GM21619 (cell line): ENCODE results near the gene PSMD12.
"Not testable (repeated sequence)": the region's sequence is repeated elsewhere in the genome, so short reads cannot be mapped to it uniquely, and the experiment has no call there.

Source experiments
- ATAC-seq: cut with Tn5 transposase; IDR thresholded peaks from one replicate; pipeline ENCODE4 v1.9.1; 2021; ENCODE audit not compliant: unreplicated experiment

Gene PSMD12

DNA sequence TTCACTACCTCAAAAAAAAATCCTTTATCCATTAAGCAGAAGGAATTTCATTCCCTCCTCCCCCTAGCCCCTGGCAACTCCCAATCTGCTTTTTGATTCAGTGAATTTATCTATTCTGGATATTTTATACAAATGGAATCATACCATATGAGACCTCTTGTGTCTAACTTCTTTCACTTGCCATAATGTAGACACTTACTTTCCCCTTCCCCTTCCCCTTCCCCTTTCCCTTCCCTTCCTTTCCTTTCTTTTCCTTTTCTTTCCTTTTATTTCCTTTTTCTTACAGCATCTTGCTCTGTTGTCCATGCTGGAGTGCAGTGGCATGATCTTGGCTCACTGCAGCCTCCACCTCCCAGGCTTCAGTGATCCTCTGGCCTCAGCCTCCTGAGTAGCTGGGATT, 50.5 kb downstream of the PSMD12 start:
- ATAC-seq, result no peak

DNA sequence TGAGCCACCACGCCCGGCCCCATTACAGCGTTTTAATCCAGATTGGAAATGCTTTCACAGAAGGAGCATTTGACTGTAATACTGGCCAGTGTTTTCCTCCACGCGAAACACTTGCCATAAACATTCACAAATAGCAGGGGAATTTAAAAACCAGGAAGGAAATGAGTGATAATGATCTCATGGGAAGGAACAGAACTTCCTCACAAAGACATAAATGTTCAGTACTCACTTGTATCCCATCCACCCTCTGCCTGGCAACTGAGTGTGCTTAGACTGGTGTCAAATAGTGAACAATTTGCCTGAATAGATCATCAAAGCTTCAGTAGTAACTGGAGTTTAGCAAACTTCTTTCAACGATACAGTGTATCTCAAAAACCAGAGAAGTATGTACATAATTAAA, 54.1 kb downstream of the PSMD12 start:
- no peak for ATAC-seq

DNA sequence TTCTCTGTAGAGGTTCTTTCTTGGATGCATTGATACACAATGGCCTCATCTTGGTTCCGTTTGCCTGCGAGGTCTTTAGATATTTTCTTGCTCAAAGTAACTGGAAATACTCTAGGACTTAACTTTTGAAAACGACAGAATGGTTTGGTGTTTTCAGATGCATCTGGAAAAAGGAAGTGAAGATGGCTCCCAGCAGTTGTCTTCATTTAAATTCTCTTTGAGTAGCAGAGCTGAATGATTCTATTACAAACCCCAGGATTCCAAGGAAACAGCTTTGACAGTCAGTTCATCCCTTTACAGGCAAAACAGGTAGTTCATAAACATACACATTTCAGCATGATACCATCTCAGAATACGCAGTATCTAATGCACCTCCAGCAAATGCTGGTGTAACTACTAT, 54.8 kb downstream of the PSMD12 start:
- ATAC-seq, result no peak

- no peak for ATAC-seq
Measured at GRCh38 chr17:67310406-67310805, 56.0 kb downstream of the PSMD12 start.

GRCh38 chr17:67305446-67306235, 60.7 kb downstream of the PSMD12 start:
- not testable (repeated sequence) for ATAC-seq

DNA sequence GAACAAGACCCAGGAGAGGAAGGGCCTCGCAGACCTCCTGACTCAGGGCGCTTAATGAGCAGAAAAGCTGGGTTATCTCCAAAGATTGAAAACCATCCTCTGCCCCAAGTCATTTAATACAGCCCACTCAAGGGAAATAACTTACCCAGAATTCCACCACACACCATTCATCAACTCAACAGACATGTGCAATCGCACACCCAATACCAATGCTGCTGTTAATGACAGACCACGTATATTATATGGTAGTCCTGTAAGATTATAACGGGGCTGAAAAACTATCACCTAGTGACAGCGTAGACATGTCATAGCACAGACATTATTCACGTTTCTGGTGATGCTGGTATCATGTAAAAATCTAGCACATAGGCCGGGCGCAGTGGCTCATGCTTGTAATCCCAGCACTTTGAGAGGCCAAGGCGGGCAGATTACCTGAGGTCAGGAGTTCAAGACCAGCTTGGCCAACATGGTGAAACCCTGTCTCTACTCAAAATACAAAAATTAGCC, 68.9 kb downstream of the PSMD12 start:
- ATAC-seq, result no peak

DNA sequence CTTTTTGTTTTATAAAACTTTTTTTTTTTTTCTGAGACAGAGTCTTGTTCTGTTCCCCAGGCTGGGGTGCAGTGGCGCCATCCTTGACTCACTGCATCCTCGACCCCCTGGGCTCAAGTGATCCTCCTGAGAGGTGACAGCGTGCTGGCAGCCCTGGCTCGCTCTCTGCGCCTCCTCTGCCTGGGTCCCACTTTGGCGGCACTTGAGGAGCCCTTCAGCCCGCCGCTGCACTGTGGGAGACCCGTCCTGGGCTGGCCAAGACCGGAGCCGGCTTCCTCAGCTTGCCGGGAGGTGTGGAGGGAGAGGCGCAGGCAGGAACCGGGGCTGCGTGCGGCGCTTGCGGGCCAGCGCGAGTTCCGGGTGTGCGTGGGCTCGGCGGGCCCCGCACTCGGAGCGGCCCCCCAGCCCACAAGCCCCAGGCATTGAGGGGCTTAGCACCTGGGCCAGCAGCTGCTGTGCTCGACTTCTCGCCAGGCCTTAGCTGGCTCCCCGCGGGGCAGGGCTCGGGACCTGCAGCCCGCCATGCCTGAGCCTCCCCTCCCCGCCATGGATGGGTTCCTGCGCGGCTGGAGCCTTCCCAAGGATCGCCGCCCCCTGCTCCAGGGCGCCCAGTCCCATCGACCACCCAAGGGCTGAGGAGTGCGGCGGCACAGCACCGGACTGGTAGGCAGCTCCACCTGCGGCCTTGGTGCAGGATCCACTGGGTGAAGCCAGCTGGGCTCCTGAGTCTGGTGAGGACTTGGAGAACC, 71.8 kb downstream of the PSMD12 start:
- no peak for ATAC-seq

DNA sequence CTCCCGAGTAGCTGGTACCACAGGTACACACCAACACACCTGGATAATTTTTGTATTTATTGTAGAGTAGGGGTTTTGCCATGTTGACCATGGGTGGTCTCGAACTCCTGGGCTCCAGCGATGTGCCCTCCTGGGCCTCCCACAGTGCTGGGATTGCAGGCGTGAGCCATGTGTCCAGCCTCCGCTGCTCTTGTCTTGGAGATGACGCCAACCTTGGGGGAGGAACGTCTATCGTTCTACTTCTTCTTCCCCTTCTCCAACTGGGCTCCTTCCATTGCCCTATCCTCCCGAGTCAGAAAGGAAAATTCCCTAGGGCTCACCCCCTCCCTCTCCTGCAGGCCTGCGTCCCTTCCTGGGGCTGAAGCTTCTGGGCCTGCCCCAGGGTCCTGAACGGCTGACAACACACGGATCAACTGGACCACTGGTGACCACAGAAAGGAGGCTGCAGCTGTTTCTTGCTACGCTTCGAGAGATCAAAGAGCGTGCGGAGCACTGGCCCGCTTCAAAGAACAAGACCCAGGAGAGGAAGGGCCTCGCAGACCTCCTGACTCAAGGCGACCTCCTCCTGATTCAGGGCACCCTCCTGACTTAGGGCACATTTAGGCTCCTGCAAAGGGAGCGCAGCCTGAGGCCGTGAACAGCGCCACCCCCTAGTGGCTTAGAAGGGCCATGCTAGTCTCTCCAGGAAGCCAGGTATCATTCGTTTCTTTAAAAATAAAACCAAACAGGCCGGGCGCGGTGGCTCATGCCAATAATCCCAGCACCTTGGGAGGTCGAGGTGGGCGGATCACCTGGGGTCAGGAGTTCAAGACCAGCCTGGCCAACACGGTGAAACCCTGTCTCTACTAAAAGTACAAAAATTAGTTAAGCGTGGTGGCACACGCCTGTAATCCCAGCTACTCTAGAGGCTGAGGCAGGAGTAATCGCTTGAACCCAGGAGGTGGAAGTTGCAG, 72.8 kb downstream of the PSMD12 start:
- peak; percentile 92 for ATAC-seq

GRCh38 chr17:67290711-67291291, 75.6 kb downstream of the PSMD12 start:
- ATAC-seq, result no peak

GRCh38 chr17:67290244-67290643, 76.1 kb downstream of the PSMD12 start:
- no peak for ATAC-seq

DNA sequence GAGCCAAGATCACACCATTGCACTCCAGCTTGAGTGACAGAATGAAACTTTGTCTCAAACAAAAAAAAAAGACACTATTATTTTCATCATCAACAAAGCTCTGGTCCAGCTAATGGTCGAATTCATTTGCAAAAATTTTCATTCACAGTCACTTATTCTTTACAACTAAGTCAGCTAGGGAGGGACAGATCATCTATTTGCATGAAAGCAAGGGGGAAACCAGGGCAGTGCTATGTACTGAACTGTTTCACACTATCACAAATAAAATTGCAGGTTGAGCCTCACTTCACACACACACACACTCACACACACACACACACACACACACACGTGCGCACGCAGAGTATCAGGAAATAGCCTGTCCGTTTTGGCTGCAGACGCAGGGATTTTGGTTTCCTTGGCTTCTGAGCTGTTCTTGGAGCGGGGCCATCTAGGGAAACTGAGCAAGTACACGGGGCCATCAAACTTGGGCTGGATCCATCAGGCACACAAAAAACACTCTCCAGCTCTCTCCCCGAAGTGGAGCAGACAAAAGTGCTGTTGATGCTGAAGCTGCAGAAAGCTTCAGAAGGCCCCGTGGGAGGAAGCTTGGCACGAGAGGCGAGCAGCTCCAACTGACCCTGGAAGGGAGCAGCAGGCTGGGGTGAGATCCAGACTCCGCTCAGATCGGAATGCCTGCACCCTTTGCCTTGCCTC, 77.0 kb downstream of the PSMD12 start:
- no peak for ATAC-seq
